SK-N-DZ (cell line): ENCODE data around the gene CYSLTR1. TPM values are rescaled to one million over a fixed set of nuclear protein-coding genes. Genes with fewer than 3 reads are reported as not detected.
"Not testable (repeated sequence)": the region's sequence is repeated elsewhere in the genome, so short reads cannot be mapped to it uniquely, and the experiment has no call there.

Experiments used
- DNase-seq: peaks from one replicate; pipeline ENCODE4 v3.0.0-alpha.2; 2015; ENCODE audit warnings: low spot score
- polyA plus RNA-seq, 2 experiments: library from polyadenylated mRNA; depleted of rRNA; stranded (reverse); fragments of >200 nt; gene quantifications; 2 replicates each; pipeline ENCODE4 v1.2.3, GENCODE V29; 2014

The CYSLTR1 gene, protein sequence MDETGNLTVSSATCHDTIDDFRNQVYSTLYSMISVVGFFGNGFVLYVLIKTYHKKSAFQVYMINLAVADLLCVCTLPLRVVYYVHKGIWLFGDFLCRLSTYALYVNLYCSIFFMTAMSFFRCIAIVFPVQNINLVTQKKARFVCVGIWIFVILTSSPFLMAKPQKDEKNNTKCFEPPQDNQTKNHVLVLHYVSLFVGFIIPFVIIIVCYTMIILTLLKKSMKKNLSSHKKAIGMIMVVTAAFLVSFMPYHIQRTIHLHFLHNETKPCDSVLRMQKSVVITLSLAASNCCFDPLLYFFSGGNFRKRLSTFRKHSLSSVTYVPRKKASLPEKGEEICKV
- polyA plus RNA-seq (2014; cell fraction: cytosol; rRNA removed), result not detected in 2 replicates
- polyA plus RNA-seq (2014; cell fraction: nucleus; rRNA removed), result not detected in 2 replicates

DNA sequence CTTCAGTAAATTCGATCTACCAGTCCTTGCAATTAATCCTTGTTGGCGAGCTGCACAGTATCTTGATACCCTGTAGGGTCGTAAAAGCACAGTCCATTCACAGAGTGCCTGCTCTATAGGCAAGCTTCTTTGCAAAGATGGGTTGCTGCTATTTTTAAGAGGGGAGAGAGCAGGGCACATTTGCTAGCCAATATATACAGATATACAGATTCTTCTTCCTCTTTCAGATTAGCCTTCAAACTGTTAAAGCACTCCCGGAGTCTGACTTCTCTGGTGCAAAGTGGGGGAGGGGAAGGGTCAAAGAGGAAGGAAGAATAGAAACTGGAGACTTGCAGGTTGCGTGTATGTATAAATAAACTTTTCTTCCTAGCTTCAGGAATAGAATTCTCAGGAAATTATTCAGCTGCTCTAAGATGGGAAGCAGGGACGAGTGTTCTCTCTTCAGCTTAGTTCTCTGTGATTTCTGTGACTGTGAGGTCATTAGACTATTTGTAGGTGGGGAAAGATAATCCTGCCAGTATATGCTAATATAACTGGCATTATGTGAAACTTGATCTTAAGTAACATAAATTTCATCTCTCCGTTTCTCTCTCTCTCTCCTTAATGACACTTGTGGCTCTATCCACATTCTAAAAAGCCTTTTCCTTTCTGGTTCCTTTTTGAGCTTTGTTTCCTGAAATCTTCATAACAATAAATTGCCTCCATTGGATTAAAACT lies at the start of gene CYSLTR1:
Gene CYSLTR1, minus strand, starts transcription at position 242 of the 717 bp plus-strand sequence. CDS start 53,865 bp downstream, outside the sequence.
- DNase-seq, result no peak

DNA sequence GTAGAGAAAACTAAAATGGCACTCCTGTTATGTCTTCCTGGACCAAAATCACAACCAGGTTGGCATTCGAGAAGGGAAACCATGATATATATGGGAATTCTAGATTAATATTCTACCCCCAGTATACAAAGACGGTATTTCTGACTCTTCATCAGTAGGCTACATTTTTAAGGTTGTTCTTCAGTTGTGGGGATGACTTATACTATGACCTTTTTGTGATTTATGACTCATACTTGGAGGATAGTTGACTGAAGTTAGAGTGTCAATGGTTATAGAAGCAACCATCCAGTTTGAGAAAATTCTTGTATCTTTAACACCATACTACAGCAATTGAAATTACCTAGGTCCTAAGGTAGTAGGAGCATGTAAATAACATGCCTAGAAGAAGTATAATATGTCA lies 49.8 kb upstream of the CYSLTR1 start:
- DNase-seq, result no peak

DNA sequence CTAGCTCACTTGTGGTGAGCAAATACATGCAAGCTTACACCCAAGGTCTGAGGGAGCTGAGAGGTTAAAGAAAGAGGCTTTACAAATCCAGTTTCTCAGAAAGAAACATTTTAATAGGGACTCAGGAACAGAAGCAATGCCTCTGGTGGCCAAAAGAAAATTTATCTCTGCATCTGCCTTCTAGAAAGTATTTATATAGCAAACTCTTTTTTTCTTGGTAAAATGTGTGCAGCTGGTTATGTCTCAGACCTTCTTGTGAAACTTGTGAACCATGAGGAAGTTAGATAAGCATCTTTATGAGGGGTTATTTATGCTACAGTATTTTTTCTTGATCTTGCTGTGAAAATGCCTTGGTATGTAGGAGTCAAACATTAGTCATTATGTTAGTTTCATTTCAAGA lies 48.5 kb upstream of the CYSLTR1 start:
- no peak for DNase-seq

DNA sequence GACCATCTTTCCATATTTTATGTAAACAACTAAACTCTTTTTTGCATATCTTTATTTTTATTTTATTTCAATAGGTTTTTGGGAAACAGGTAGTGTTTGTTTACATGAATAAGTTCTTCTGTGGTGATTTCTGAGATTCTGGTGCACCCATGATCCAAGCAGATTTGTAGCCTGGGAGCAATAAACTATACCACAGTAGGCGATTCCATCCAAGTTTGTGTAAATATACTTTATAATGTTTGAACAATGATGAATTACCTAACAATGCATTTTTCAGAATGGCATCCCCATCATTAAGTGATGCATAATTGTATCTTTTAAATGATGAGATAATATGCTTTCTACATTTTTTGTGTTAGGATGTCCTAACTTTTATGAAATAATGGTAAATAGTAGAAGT lies 39.2 kb upstream of the CYSLTR1 start:
- no peak for DNase-seq

DNA sequence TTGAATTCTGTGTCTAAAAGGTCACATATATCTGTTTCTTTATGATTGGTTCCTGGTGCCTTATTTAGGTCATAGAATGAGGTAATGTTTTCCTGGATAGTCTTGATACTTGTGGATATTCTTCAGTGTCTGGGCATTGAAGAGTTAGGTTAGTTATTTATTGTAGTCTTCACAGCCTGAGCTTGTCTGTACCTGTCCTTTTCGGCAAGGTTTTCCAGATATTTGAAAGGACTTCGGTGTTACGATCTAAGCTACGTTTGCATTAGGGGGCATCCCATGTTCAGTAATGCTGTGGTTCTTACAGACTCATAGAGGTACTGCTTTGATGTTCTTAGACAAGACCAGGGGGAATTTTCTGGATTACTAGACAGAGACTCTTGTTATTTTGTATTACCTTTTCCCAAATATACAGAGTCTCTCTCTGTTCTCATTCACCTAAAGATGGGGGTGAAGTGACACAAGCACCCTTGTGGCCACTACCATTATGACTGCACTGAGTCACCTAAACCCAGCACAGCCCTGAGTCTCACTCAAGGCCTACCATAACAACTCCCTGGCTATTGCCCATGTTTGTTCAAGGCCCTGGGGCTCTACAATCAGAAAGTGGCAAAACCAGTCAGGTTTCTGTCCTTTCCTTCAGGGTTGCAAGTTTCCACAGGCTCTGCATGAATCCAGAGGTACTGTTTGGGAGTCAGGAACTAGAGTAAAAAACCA lies 30.1 kb upstream of the CYSLTR1 start:
- DNase-seq, result no peak

DNA sequence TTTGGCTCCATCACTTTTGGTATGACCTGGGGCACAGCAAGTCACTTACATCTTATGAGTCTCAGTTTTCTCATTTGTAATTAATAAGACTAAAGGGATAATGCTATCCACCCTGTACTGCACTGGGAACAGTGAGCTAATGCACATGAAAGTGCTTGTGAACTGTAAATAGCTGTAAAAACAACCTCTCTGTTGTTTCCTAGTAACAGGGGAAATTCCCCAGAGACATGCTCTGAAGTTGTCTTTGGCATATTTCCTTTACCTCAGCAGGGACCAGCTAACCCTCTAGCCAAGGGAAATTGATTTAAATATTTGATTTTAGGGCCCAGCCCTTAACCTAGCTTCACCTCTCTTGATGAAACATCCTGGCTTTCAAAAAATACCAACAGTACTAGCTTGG lies 6.1 kb upstream of the CYSLTR1 start:
- DNase-seq, result no peak

DNA sequence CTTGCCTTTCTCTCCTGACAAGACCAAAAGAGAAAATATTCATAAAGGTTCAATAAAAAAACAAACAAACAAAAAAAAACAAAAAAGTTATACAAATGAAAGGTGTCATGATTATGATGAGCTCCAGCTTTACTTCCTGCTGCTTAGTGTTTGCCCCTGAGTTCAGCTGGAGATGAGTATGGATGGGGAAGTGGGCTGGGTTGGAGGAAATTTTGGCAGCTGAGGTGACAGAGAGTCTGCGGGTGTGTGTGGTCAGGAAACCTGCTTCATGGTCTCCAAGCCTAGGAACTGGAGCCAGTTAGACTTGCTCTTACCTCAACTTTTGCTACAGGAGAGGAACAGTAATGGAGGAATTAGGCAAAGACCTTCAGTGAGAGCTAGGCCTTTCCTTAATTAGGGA lies 4.3 kb upstream of the CYSLTR1 start:
- DNase-seq, result no peak

DNA sequence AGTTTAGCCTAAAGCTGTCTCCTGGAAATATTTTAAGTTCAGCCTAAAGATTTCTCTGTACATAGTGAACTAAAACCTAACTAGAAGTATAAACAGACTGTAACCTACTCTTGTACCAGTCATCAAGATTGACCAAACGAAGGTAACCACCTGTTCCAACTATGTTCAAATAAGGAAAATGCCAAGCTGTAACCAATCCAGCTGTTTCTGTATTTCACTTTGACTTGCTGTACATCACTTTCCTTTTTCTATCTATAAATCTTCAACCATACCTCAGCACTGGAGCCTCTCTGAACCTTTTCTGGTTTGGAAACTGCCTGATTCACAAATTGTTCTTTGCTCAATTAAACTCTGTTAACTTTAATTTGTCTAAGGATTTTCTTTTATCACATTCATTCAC lies 3.1 kb upstream of the CYSLTR1 start:
- DNase-seq, result no peak

DNA sequence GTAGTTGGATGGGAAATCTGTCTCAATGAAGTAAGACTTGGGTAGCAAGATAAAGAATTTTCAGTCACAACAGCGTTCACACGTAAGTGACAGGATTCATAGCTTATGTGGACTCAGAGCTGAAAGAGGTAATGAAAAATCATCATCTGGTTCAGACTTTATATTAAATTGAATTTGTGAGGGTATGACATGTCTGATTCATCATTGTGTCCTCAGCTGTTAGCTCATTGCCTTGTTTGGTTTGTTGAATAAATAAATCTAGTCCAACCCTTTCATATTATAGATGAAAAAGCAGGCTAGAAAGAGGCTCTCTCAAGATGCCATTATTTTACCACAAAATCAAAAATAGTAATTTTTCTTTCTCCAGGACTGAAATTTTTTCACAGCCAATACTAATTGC lies 2.7 kb upstream of the CYSLTR1 start:
- DNase-seq, result no peak

DNA sequence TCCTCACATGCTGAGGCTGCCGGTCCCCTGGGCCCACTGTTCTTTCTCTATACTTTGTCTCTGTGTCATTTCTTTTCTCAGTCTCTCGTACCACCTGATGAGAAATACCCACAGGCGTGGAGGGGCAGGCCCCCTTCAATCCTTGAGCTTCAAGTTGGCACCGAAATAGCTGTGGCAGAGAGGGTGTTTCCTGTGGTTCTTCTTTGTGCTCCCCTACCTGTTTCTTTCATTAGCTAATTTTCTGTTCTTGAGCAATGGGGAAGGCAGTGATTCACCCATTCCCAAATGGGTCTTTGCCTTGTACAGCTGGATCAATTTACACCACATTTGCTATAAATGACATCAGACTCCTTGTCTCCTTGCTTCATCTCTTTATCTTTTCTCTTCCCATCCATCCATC lies 2.1 kb upstream of the CYSLTR1 start:
- DNase-seq, result no peak

DNA sequence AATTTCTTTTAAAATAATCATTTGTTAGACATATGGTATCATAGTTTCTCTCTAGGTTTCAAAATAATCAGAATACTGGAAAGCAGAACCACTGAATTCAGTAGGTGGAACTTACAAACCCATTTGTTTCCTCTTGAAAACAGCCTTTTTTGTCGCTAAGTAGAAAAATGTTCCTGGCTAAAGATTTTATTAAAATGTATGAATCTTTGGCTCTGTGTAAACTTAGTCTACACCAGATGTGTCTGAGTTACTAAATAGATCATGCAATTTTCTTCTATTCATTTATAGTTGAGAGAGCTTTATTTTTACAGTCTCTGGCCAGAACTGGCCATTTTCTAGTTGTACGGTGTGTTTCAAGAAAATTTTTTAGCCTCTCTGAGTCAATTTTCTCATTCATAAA lies 1.0 kb downstream of the CYSLTR1 start:
- no peak for DNase-seq

DNA sequence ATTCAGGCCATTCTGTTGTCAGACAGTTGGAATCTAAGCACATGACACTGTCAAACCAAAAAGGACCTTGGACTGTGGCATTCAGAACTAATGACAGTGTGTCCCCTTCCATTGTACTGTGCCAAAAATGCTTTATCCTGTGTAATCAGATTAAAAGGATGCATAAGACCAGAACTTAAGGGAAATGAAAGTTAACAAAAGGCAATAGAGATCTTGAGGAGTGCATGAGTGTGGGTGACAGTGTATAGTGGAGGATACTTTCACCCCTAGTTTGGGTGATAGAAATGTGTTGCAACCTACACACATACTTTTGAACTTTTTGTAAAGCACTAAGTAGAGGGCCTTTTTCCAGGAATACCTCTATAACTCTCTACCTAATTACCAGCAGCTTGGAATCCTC lies 4.5 kb downstream of the CYSLTR1 start:
- DNase-seq, result no peak

DNA sequence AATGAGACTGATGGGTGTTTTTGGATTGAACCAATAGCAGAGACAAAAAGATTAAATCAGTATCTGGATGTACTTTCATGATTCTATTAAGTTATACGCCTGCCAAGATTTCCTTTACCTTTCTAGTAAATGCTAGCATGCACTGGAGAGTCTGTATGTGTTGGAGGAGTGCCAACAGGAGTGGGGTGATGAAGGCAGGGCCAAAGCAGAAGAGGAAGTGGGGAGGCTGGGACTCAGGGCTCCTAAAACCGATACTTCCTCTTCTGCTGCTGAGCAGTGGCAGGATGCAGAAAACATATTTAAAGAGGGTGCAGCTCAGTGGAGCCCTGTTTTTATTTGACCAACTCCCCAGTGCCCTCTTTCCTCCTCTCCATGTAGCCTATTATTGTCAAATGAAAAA lies 5.6 kb downstream of the CYSLTR1 start:
- DNase-seq, result no peak

DNA sequence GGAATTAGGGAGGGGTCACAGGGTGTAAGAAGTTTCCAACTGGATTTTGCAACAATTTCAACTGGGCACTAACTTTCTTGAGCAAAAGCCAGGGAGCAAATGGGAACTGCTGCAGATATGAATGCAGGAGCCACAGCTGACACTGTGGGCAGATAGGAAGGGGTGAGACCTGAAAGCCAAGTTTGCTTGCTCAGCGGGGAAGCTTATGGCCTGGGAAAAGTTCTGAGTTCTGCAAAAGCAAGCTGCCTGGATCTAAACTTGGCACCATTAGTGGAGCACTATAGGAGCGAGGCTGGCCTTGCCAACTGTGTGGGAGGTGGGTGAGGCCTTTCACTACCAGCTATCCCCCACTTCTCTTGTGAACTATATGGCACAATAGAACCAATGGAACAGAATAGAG lies 11.1 kb downstream of the CYSLTR1 start:
- DNase-seq, result no peak

DNA sequence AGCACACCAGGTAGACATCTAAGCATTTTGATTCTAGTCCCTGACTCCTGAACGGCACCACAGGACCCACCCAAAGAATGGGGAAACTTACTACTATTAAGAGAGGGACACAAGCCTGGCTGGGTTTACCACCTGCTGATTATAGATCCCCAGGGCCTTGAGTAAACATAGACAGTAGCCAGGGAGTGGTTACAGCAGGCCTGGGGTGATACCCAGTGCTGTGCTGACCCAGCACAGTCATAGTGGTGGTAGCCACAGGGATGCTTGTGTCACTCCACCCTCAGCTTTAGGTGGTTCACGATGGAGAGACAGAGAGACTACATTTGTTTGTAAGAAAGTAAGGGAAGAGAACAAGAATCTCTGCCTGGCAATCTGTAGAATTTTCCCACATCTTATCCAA lies 11.7 kb downstream of the CYSLTR1 start:
- no peak for DNase-seq

DNA sequence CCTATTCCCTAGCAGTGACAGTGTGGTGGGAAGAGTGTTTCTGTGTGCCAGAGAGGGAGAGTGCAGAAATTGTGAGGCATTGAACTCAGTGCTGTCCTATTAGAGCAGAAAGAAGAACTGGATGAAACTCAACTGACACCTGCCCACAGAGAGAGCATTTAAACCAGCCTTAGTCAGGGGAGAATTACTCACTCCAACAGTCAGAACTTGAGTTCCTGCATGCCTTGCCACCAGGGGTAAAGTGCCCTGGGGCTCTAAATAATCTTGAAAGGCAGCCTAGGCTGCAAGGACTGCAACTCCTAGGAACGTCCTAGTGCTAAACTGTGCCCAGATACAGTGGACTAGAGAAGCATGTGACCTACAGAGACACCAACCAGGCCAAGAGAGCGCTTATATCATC lies 12.8 kb downstream of the CYSLTR1 start:
- DNase-seq, result no peak

DNA sequence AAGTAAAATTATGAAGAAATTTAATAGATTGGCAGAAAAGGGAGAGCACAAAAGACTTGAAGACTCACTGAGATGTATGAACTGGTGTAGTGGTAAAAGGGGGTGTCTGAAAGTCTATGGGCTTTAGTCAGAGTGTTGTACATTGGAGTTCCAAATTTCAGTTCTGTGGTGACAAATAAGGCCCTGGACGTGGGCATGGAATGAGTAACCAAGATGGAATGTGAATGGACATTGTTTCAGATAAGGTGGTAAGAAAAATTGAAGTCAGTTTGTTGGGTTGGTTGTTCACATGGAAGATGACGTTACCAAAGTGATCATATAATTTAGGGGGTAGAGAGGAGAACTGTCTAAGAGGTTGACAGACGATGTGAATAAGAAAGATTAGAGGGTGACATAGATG lies 13.9 kb downstream of the CYSLTR1 start:
- no peak for DNase-seq

DNA sequence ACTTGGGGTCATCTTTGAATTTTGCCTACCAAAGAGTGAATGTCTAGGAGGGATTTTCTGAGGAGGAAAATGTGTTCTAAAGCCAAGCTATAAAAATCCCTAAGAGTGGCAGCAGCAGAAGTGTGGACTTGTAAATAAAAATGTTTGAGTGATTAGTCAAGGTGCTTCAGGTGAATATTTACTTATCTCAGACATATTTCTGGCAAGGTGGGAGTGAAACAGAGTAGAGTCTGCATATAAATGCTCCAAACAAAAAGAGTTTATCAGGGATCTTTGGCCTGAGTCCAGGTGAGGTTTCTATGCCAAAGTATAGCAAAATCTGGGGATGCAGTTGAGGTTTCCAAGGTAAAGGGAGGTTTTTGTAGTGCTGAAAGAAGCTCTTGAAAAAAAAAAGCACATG lies 19.7 kb downstream of the CYSLTR1 start:
- DNase-seq, result no peak

DNA sequence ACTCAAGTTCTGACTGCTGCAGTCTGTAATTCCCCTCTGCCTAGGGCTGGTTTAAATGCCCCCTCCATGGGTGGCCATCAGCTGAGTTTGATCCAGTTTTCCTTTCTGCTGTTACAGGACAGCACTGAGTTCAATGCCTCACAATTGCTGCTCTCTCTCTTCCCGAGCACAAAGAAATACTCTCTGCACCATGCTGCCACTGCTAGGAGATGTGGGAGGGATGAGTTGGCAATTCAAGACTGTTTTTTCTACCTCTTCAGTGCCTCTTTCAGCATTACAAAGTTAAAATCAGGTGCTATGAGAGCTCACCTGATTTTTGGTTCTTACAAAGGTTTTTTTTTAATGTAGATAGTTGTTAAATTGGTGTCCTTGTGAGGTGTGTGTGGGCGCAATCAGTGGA lies 24.3 kb downstream of the CYSLTR1 start:
- no peak for DNase-seq

DNA sequence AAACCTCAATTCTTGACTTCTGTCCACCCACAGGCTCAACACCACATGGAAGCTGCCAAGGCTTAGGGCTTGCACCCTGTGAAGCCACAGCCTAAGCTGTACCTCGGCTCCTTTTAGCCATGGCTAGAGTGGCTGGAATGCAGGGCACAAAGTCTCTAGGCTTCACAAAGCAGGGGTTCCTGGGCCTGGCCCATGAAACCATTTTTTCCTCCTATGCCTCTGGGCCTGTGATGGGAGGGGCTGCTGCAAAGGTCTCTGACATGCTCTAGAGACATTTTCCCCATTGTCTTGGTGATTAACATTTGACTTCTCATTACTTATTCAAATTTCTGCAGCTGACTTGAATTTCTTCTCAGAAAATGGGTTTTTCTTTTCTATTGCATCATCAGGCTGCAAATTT lies 26.5 kb downstream of the CYSLTR1 start:
- not testable (repeated sequence) for DNase-seq

DNA sequence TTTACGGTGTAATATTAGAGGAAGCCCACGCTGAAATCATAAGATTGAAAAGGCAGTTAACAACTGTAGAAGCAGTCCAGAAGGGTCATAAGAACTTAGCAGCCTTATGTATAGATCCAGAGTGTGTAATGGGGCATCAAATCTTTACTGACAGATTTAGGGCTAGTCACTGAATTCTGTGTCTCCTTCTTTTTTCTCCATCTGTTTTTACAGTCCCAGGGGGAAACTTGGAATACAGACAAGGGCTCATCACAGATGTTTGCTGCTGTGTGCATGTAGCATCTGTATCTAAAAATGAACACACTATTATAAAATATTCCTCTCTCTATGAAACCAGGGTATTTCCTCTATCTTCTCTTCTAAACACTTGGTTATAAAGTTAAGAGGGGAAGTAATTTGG lies 43.9 kb downstream of the CYSLTR1 start:
- DNase-seq, result no peak

DNA sequence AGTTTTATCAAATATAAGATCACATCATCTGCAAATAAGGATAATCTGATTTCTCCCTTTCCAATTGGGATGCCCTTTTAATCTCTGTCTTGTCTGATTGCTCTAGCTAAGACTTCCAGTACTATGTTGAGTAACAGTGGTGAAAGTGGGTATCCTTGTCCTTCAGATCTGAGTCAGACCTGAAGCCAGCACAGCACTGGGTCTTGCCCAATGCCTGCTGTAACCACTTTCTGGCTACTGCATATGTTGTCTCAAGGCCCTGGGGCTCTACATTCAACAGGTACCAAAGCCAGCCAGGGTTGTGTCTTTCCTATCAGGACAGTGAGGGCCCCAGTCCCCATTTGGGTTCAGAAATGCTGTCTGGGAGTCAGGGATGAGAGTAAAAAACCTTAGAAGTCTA lies 90.3 kb downstream of the CYSLTR1 start:
- DNase-seq, result no peak

DNA sequence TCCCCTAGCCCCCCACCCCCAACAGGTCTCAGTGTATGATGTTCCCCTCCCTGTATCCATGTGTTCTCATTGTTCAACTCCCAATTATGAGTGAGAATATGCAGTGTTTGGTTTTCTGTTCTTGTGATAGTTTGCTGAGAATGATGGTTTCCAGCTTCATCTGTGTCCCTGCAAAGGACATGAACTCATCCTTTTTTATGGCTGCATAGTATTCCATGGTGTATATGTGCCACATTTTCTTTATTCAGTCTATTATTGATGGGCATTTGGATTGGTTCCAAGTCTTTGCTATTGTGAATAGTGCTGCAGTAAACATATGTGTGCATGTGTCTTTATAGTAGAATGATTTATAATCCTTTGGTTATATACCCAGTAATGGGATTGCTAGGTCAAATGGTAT lies 101.4 kb downstream of the CYSLTR1 start:
- not testable (repeated sequence) for DNase-seq
